GM19324 (cell line): ENCODE measurements around the gene TMEM250.

Experiments
- ATAC-seq: cut with Tn5 transposase; IDR thresholded peaks from one replicate; pipeline ENCODE4 v1.9.1; 2021; ENCODE audit warnings: mild to moderate bottlenecking, moderate library complexity; ENCODE audit not compliant: unreplicated experiment, low FRiP score

The TMEM250 gene

GRCh38 chr9:136147890-136148714 lies 29.4 kb upstream of the TMEM250 start:
- ATAC-seq = no peak

- no peak for ATAC-seq
Observed at GRCh38 chr9:136147038-136147889, 28.6 kb upstream of the TMEM250 start.

DNA sequence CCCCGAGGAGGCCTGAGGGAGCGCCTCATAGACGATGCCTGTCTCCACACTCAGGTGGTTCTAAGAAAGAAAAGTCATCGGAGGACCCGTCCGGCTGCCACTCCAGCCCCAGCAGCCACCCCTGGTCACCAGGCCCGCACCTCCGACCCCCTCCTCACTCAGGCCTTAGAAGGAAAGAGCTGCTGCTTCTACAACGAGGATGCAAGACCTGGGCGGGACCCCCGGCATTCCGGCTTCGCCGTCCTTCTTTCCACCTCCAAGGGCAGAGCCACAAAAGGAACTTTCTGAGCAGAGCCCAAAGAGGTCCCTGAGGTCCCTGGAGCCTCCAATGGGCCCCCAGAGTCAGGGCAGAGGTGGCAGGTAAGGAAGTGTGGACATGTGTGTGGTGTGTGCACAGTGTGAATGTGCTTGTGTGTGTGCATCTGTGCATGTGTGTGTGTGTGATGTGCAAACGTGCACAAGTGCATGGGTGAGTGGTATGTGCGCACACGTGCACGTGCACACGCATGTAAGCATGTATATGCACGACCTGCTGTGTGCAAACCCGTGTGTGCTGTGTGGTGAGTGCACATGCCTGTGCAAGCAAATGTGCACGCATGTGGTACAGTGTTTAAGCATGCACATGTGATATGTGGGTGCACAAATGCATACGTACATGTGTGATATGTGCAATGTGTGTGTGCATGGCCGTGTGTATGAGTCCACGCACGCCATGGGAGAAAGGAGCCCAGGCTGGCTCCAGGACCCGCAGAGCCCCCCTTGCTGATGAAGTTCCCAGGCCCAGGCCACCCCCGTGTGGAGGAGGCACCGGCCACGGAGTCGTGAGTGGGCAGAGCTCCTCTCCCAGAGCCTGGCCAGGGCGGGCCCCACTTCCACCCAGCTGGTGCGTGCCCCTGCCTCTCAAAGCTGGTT lies 27.7 kb upstream of the TMEM250 start:
- no peak for ATAC-seq

DNA sequence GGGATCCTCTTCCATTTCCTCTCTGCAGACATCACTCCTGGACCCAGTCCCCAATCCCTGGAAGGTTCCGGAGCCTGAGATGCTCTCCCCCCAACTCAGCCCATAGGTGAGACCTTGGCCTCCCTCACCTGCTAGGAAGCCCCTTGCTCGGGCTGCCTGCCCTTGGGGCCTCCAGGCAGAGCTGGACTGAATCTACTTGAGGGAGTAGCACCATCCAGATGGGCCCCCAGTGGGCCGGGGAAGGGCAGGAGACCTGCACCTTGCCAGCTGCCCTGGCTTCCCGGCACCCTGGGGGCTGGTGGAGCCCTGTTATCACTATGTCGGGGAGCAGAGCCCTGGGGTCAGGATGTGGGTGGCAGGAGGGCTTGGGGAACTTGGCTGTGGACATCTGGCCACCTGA lies 26.9 kb upstream of the TMEM250 start:
- no peak for ATAC-seq

- ATAC-seq = no peak
Observed at GRCh38 chr9:136144450-136144849, 25.8 kb upstream of the TMEM250 start.

GRCh38 chr9:136143215-136144001 lies 24.7 kb upstream of the TMEM250 start:
- no peak for ATAC-seq

DNA sequence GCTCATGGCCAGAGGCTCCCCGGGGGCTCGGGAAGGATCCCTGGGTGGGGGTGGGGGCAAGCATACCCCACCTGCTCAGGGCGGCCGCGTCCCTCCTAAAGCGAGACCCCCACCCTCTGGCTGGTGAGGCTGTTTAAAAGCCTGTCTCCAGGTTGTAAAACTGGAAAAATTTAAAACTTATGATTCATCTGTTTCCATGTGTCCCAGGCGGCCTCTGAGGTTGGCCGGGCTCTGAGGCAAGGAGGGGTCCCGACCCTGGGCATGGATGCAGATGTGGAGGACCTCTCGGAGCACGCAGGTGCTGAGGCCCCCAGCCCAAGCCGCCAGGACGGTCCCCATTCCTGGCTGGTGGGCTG lies 24.2 kb upstream of the TMEM250 start:
- no peak for ATAC-seq

- ATAC-seq = no peak
Observed at GRCh38 chr9:136142414-136142796, 23.7 kb upstream of the TMEM250 start.

GRCh38 chr9:136141682-136142413 lies 23.2 kb upstream of the TMEM250 start:
- no peak for ATAC-seq

GRCh38 chr9:136140966-136141365 lies 22.3 kb upstream of the TMEM250 start:
- ATAC-seq = no peak

GRCh38 chr9:136140046-136140445 lies 21.4 kb upstream of the TMEM250 start:
- no peak for ATAC-seq

DNA sequence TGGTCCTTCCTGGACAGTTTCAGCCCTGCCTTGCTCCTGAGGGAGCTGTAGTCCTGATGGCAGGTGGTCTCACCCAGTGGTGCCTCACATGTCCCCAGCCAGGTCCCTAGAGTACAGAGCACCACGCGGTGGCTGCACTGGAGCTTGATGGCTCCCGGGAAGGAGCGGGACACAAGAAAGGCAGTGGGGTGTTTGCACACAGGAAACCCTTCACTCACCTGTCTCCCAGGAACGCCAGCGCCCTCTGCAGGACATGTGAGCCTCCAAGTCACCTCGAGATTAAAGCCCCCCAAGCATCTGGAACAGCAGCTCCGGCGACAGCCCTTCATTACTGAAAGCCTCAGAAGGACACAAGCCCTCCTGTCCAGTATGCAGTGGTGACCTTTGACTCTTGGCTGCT lies 19.9 kb upstream of the TMEM250 start:
- no peak for ATAC-seq

DNA sequence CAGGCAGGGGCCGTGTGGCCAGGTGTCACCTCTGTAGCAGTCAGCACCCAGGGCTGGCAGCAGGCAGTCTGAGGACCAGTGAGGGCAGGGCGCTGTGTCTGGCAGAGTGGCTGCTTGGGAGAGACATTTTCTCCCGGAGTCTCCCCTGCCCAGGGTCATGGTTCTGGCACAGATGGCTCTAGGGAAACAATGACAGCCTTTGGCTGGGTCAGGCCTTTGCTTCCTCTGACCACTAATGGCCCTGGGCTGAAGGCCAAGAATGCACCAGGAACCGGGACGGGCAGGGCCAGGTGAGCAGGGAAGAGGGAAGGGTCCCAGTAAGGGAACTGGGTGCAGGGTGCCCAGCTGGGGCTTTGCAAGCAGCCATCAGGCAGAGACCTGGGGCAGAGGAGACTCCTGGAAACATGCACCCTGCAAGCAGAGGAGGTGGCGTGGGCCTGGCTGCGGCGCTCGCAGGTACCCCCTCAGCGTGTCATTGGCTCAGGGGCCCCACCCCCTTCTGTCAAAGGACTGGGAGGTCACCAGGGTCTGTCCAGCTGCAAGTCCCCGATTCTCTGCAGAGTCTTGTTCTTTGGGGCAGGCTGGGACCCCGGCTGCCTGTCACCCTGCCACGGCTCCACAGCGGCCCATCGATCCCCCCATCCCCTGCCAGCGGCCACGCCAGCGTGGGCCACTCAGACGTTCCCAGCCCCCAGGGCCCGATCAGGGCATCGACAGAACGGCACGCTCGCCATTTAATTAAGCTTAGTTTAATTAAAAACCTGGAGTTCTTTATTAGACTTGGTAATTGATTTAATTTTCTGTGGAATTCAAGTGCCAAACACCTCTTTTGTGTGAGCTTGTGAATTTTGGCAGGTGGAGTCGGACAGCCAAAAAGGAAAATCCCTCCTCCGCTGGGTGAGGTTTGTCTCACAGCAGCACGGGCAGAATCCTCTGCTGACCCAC lies 18.9 kb upstream of the TMEM250 start:
- ATAC-seq = no peak

DNA sequence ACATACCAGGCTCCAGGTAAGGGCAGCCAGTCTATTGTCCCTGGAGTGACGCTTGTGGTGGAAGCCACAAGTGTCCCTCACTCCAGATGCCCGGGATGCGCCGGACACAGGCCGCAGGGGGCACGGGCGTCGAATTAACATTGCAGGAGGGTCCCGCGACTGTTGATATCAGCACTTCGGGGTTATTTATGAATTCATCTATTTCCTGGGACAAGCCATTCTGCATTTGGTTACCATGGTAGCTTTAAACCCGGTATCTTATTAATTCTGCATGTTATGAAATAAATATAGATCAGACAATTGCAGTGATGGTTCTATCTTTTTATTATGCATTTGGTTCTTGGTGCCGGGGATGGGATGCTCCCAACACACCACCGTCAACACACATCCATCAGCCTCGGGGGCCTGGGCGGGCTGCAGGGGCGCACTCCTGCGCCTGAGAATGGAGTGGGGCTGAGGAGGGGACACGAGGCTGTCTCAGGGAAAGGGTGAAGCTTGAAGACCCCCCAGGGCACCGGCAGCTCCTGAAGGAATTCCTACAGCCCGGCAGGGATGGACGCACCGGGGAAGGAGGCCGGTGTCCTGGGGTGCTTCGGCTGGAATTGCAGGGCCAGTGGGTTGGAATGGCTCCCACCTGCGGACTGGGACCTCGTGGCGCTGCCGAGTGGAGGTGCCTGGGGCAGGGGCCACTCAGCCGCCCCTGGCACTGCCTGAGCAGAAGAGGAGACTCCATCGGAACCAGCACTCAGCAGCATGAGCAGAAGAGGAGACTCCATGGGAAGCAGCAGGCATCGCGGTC lies 17.7 kb upstream of the TMEM250 start:
- no peak for ATAC-seq

DNA sequence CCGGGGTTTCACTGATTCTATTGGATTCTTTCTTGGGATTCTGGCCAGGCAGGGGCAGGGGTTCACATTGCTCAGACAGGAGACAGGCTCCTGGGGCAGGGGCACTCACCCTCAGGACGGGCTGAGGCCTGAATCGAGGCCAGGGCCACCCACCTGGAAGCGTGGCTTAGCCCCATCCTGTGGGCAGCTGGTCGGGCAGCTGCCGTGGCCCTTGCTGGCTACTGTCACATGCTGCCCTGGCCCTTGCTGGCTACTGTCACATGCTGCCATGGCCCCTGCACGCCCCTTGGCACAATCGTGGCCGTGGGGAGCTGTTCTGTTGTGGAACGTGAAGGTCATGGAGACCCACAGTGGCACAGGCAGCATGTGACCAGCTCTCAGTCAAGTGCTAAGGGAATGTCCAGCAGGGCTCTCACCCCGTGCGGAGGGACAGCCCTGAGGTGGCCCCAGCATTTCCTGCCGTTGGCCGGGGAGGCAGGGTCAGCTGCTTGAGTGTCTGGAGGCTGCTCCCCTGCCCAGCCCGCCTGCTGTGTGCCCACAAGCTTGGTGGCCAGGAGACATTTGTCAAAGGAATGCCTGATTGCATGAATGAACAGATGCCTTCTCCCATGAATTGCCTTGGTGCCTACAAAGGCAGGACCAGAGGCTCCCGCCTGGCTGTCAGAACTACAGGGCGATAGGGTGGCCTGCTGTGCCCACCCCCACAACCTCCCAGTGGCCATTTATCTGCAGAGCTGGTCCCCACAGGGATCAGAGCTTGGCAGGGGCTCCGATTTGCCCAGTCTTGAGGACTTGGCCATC lies 16.9 kb upstream of the TMEM250 start:
- no peak for ATAC-seq

DNA sequence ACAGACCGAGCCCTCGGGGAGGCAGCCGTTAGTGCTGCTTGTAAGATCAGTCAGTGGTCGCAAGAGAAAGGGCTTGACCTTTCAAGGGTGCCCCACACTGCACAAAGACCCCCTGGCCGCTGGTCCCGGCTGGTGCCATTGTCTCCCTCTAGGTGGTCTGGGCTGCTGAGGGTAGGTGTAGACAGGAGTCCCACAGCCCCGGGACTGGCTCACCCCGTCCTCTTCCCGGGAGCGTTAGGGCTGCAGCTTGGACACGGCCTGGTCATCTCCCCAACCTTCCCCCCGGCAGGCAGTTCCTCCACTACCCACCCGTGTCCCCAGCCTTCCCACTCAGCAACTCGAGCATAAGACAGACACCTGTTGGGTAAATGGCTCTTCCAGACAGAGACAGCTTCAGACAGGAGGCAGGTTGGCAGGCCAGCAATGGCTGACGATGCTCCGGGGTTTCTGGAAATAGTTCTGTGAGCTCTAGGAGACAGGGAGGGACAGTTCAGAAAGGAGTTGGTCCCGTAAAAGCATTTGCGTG lies 15.3 kb upstream of the TMEM250 start:
- no peak for ATAC-seq
